HG02759 (cell line): ENCODE measurements around the gene C1QB.
"Not testable (repeated sequence)": the region's sequence is repeated elsewhere in the genome, so short reads cannot be mapped to it uniquely, and the experiment has no call there.

Experiments used
- ATAC-seq: cut with Tn5 transposase; IDR thresholded peaks from one replicate; pipeline ENCODE4 v1.9.1; 2021; ENCODE audit warnings: mild to moderate bottlenecking, moderate library complexity; ENCODE audit not compliant: unreplicated experiment

Gene C1QB

GRCh38 chr1:22662318-22662717, 9.3 kb downstream of the C1QB start:
- ATAC-seq = no peak

DNA sequence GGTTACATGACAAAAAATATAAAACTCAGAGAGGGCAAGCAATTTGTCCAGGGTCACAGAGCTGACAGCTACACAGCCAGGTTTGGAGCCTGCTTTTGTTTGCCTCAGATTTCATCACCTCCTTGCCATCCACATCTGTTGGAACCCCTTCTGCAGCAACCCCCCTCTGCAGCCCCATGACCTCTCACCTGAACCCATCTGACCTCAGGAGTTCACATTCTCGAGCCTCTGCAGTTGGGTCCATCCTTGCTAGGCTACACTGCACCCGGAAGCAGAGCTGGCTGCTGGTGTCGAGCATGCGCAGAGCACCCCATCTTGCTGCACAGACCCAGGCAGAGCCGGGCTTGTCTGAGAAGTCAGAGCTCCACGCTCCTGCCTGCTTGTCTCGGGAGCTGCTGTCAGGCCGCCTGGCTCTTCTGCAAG, 10.0 kb downstream of the C1QB start:
- ATAC-seq = no peak

- no peak for ATAC-seq
Measured at GRCh38 chr1:22665752-22666151, 12.7 kb downstream of the C1QB start.

- no peak for ATAC-seq
Measured at GRCh38 chr1:22666412-22666811, 13.4 kb downstream of the C1QB start.

DNA sequence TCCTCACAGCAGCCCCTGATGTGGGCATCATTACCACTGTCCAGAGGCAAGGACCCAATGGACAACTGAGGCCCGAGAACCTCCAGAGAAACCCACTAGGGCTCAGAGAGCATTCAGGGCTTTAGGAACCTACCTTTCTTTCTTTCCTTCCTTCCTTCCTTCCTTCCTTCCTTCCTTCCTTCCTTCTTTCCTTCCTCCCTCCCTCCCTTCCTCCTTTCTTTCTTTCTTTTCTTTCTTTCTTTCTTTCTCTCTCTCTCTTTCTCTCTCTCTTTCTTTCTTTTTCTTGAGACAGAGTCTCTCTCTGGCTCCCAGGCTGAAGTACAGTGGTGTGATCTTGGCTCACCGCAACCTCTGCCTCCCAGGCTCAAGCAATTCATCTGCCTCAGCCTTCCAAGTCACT, 15.8 kb downstream of the C1QB start:
- ATAC-seq = not testable (repeated sequence)

- ATAC-seq = no peak
Measured at GRCh38 chr1:22670352-22670975, 17.4 kb downstream of the C1QB start.

- no peak for ATAC-seq
Measured at GRCh38 chr1:22671999-22672398, 19.0 kb downstream of the C1QB start.

DNA sequence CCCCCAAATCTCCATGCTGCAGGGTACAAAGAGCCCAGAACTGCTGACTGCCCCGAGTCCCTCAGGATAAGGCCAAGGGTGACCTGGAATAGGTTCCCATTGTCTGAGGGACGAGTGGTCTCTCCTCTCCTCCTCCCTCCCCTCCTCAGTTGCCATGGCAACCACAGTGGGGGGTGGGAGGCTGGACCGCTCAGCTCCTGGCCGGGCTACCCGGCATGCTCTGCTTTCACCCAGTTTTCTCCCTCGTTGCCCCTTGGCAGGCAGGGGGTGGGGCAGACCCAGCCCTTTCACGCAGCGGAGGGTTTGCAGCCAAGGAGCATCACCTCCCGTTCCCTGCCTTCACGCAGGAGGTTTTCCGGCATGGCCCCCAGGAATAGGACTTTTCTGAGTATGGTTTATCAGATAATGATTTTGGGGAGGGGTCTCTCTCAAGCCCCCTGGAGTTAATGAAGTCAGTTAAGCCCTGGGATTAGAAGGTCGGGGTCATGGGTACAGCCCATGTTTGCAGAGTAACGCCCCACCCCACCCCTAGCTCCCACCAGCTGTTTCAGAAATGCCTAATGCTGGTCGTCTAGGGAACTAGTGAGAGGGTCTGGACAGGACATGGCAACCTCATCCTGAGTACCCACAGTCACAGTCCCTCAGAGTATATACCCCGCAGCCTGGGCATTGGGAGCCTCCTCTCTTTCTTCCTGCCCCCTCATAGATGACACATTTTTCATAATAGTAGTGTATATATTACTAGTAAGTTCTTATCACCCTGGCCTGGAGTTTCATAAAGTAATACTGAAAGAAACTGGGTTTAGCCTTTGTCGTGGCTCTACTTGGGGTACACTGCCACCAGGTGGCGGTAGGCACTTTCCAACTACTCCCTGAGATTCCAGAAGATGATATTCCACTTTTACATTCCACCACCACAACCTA, 20.7 kb downstream of the C1QB start:
- ATAC-seq = no peak

DNA sequence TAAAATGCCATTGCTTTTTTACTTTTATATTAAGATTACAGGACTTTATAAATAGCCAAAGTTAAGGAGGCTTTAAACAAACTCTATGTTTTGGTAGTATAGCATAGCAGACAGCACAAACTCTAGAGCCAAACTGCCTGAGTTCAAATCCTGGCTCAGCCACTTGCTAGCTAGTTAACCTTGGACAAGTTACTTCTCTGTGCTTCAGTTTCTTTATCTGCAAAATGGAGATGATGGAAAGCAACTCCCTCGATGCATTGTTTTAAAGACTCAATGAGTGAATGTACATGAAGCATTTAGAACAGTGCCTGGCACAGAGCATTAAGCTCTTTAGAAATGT, 21.3 kb downstream of the C1QB start:
- no peak for ATAC-seq

DNA sequence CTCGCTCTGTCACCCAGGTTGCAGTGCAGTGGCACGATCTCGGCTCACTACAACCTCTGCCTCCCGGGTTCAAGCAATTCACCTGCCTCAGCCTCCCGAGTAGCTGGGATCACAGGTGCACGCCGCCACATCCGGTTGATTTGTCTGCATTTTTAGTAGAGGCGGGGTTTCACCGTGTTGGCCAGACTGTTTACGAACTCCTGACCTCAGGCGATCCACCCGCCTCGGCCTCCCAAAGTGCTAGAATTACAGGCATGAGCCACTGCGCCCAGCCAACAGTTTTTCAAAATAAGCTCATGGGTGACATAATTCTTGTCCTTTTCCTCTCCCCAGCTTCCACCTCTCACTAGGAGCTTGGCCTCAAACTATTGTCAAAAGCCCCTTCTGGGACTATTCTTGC, 23.1 kb downstream of the C1QB start:
- not testable (repeated sequence) for ATAC-seq

- ATAC-seq = no peak
Measured at GRCh38 chr1:22676916-22677583, 24.0 kb downstream of the C1QB start.

- ATAC-seq = no peak
Measured at GRCh38 chr1:22677931-22678896, 25.2 kb downstream of the C1QB start.

GRCh38 chr1:22680726-22681125, 27.7 kb downstream of the C1QB start:
- ATAC-seq = no peak

GRCh38 chr1:22681556-22682276, 28.7 kb downstream of the C1QB start:
- no peak for ATAC-seq

GRCh38 chr1:22683547-22683946, 30.5 kb downstream of the C1QB start:
- ATAC-seq = no peak

DNA sequence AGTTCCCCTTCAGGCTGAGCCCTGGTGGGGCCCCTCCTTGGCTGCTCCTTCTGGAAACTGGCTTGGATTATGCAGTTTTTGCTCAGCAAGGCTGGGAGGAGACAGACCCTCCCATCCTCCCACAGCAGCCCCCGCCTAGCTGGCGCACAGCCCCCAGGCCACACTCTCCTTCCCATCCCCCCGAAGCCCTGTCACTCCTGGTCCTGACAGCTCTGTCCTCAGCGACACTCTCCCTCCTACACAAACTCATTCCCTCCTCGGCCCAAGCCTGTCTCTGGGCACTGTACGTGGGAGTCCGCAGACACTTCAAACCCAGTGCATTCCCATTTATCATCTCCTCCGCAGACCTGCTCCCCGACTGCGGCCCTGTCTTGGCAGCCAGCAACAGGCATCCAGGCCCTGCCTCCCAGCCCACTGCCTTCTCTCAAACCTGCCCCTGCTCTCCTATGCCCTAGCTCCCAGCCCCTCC, 32.6 kb downstream of the C1QB start:
- ATAC-seq = no peak

- no peak for ATAC-seq
Measured at GRCh38 chr1:22687191-22687590, 34.2 kb downstream of the C1QB start.

- no peak for ATAC-seq
Measured at GRCh38 chr1:22688466-22688865, 35.4 kb downstream of the C1QB start.

GRCh38 chr1:22689505-22689904, 36.5 kb downstream of the C1QB start:
- ATAC-seq = no peak
